NCI-H187 (cell line): ENCODE measurements around the gene DNAJC7.
A peak's percentile ranks its signal among the peaks of the same experiment; 100 is the strongest.
"Not testable (repeated sequence)": the region's sequence is repeated elsewhere in the genome, so short reads cannot be mapped to it uniquely, and the experiment has no call there.

ENCODE experiments used
- DNase-seq, 2 experiments: peaks; one replicate each; lab custom pipeline; 2025; lab: John Stamatoyannopoulos, UW

Gene DNAJC7

DNA sequence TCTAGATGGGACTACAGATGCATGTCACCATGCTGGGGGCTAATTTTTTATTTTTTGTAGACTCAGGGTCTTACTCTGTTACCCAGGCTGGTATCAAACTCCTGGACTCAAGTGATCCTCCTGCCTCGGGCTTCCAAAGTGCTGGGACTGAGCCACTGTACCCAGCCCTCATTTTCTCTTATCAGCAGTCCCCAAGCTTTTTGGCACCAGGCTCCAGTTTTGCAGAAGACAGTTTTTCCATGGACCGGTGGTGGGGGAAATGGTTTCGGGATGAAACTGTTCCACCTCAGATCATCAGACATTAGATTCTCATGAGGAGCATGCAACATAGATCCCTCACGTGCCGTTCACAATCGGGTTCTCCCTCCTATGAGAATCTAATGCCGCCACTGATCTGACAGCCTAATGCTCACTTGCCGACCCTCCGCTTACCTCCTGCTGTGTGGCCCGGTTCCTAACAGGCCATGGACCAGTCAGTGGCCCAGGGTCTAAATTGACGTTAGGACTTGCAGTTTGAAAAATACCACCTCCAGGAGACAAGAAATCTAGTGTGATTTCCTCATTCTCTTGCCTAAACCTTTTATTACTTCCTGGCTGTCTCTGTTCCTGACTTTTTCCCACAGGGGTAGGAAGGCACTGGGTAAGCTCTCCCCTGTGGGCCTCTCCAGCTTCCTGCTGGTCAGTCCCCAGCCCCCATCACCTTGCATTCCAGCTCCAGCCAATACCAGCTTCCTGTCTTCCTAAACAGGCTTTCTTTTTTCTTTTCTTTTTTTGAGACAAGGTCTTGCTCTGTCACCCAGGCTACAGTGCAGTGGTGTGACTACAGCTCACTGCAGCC is 60.0 kb downstream of the DNAJC7 start:
- DNase-seq, result no peak

DNA sequence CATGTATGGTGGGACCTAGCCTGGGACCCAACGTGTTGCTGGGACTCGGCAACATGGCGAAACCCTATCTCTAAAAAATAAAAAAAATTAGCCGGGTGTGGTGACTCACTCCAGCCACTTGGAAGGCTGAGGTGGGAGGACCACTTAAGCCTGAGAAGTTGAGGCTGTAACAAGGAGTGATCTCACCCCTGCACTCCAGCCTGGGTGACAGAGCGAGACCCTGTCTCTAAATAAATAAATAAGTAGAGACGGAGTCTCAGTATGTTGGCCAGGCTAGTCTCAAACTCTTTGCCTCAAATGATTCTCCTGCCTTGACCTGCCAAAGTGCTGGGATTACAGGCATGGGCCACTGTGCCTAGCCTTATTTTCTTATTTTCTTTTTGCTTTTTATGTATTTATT is 60.7 kb downstream of the DNAJC7 start:
- DNase-seq, result no peak

DNA sequence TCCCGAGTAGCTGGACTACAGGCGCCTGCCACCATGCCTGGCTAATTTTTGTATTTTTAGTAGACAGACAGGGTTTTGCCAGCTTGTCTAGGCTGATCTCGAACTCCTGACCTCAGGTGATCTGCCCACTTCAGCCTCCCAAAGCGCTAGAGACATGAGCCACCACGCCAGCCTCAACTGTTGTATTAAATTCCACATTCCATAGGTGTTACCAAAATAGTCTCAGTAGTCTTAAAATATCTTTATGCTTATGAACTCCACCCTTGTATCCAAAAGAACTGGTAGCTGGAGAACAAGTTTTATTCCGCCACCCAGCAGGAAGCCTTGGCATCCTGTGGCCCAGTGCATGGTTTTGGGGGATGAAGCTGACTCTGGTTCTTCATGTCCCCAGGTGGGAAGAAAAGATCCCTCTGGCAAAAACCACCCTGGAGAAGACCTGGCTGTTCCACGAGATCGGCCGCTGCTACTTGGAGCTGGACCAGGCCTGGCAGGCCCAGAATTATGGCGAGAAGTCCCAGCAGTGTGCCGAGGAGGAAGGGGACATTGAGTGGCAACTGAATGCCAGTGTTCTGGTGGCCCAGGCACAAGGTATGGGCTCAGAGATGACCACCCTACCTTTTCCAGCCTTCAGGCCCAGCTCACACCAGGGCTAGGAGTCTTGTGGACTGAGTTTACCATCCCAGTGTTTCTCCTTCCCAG is 68.3 kb downstream of the DNAJC7 start:
- DNase-seq, result no peak

DNA sequence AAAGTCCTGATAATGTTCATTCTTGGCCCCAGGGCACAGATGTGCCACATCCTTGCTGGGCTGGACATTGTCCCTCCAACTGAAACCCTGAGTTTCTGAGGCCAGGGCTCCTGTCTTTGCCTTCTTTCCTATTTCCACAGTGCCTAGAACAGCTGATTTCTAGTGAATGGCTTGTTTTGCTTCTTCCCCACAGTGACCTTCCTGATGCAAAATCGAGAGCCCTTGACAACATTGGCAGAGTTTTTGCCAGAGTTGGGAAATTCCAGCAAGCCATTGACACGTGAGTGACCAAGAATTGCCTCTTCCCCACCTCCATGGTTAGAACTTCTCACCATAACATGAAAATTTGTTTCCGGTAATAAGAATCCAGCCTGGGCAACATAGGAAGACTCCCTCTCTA is 72.3 kb downstream of the DNAJC7 start:
- no peak for DNase-seq

DNA sequence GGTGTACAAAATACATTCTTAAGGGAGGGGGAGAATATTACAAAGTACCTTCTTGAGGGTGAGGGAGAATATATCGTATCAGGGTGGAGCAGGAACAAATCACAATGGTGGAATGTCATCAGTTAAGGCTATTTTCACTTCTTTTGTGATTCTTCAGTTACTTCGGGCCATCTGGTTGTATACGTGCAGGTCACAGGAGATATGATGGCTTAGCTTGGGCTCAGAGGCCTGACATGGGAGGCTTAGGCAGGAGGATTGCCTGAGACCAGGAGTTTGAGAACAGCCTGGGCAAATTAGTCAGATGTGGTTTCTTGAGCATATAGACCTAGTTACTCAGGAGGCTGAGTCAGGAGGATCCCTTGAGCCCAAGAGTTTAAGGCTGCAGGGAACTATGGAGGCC is 73.7 kb downstream of the DNAJC7 start:
- no peak for DNase-seq

DNA sequence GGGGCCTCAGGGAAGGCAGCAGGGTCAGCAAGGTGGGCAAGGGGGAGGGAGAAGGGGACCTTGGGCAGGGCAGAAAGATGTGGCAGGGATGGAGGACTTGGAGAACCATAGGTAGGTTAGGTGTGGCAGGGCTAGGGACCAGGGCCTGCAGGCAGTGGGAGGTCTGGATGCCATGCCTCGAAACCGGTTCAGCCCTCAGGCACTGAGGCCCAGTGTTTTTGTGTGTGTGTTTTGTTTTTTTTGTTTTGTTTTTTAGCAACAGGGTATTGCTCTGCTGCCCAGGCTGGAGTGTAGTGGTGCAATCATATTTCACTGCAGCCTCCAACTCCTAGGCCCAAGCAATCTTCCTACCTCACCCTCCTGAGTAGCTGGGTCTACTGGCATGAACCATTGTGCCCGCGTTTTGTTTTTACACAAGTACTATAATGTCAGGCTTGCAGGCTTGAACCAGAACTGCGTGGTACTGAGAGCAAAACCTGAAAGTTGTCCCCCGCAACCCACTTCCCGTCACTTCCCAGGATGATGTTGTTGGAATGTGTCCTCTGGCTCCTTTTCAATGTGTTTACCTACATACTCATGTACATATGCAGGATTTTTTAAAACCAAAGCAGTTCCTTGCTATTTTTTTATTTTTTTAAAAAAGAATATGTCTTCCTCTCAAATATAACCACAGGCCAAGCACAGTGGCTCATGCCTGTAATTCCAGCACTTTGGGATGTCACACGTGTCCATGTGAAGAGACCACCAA is 74.4 kb downstream of the DNAJC7 start:
- DNase-seq, result no peak

DNA sequence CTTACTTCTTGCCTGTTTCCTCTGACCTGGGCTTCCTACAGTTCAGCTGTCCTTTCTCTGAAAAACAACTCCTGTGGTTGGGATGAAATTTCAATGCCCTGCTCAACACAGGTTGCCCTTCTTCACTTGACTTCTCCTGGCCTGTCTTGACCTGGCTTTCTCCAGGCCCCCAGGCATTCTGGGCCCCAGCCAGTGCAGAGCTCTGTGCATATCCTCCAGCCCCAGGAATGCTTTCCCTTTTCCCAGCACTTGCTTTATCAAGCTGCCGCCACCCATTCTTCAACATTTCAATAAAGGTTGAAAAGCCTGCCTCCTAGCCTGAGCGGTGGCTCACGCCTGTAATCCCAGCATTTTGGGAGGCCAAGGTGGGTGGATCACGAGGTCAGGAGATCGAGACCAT is 76.1 kb downstream of the DNAJC7 start:
- no peak for DNase-seq

DNA sequence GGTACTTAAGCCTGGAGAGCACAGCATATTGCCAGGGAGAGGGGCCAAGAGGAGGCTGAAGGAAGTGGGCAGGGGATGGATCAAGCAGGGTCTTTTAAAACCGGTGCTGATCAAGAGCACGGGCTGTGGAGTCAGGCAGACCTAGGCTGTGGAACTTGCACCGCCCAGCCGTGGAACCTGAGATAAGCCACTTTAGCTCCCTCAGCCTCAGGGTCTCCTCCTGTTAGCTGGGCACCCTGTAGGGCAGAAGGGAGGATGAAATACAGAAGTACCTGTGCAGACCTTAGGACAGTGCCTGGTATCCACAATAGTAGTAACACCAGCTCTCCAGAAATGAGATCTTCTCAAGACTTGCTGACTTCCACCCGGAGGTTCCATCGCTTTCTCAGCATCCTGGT is 77.5 kb downstream of the DNAJC7 start:
- no peak for DNase-seq

DNA sequence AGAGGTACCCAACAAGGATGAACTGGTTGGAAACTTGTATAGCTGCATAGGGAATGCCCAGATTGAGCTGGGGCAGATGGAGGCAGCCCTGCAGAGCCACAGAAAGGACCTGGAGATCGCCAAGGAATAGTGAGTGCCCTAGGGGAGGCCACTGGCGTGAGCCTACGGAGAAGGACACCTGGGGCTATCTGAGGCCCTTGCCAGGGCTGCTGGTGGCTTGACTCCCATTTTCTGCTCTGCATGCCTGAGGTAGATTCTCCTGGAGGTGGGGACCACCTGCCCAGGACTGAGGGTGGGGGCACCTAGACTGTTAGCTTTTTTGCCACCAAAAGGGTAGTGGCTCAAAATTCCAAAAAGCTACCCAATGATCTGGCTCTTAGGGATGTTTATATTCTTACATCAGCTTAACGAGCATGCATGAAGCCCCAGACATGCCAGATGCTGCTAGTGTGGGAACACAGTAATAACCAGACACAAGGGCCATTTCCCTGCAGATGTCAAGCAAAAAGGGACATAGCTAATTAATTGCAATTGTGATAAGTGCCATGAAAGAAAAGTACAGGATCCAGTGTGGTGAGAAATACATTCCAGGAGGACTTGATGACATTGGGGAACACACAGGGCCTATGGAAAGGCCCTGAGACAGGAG is 78.1 kb downstream of the DNAJC7 start:
- DNase-seq, result no peak

DNA sequence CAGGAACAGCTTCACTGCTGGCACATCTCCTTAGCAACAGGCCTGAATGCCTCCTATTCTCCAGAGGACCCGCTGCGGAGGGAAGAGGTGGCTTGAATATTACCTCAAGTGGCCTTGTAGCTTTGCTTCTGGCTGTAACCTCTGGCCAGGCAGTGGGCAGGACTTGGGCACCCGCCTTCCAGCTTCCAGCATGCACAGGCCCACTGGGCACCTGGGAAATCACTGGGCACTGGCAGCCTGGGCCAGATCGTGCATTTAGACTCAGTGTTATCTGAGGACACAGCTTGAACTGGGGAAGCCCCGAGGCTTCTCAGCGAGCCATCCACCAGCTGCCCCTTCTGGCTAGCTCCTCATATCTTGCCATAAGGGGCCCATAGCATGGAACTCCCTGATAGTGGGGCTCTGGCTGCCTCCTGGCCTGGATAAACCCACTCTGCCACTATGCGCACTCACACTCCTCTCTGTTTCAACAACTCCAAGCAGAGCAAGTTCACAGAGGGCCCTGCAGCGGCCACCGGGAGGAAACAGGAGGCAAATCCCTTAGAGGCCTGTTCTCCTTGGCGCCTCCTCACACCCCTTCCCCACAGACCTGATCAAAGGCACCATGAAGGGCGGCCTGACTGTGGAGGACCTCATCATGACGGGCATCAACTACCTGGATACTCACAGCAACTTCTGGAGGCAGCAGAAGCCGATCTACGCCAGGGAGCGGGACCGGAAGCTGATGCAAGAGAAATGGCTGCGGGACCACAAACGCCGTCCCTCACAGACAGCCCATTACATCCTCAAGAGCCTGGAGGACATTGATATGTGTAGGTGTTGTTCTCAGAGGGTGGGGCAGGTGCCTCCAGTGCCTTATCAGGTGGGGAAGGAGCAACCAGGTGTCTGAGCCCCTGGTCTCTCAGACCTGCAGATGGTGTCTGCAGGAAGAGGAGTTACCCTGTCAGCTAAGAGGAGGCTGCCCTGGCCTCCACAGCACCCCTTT is 79.0 kb downstream of the DNAJC7 start:
- no peak for DNase-seq

DNA sequence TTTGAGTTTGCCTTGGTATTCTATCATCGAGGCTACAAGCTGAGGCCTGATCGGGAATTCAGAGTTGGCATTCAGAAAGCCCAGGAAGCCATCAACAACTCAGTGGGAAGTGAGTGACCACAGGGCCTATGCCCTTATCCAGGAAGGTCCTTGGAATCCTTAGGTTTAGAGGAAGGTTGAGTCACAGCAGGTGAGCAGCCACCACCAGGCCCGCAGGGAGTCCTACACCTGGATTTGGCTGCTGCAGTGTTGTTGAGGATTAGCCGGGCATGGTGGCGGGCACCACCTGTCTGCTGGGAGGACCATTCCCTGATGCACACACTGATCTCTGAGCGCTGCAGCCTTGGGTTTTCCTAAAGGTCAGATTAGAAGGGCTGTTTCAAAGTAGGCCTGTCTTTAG is 81.6 kb downstream of the DNAJC7 start:
- DNase-seq, result no peak

DNA sequence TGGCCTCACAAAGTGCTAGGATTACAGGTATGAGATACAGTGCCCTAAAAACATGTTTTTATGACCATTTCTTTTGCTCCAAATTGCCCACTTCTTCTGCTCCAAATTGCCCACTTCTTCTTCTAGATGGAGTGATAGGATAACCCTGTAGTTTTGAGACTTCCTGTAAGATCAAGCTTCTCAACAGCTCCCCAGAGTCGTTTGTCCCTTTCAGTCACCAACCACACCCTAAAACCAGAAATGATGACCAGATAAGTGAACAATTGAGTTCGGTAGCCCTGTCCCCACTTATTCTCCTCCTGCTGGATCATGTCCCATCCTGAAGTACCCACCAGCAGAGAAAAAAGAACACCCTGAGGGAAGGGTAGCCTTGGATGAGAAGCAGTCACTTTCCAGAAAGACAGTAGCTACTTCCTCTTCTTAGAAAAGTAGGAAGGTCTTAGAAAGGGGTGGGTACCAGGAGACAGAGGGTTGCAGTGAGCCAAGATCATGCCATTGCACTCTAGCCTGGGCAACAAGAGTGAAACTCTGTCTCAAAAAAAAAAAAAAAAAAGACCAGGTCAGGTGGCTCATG is 84.3 kb downstream of the DNAJC7 start:
- DNase-seq, result no peak

DNA sequence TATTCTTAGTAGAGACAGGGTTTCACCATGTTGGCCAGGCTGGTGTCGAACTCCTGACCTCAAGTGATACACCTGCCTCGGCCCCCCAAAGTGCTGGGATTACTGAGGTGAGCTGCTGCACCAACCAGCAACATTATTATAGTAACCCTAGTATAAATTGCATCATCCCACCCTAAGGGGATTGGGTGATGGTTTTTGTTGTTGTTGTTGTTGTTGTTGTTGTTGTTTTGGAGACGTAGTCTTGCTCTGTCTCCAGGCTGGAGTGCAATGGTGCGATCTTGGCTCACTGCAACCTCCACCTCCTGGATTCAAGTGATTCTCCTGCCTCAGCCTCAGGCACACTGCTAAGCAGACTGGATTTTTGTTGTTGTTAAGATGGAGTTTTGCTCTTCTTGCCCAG is 85.5 kb downstream of the DNAJC7 start:
- DNase-seq, result not testable (repeated sequence)

DNA sequence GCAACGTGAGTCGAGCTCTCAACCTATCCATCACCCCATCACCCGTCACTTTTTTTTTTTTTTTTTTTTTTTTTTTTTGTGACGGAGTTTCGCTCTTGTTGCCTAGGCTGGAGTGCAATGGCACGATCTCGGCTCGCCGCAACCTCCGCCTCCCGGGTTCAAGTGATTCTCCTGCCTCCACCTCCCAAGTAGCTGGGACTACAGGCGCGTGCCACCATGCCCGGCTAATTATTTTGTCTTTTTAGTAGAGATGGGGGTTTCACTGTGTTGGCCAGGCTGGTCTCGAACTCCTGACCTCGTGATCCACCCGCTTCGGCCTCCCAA is 86.4 kb downstream of the DNAJC7 start:
- DNase-seq, result not testable (repeated sequence)

DNA sequence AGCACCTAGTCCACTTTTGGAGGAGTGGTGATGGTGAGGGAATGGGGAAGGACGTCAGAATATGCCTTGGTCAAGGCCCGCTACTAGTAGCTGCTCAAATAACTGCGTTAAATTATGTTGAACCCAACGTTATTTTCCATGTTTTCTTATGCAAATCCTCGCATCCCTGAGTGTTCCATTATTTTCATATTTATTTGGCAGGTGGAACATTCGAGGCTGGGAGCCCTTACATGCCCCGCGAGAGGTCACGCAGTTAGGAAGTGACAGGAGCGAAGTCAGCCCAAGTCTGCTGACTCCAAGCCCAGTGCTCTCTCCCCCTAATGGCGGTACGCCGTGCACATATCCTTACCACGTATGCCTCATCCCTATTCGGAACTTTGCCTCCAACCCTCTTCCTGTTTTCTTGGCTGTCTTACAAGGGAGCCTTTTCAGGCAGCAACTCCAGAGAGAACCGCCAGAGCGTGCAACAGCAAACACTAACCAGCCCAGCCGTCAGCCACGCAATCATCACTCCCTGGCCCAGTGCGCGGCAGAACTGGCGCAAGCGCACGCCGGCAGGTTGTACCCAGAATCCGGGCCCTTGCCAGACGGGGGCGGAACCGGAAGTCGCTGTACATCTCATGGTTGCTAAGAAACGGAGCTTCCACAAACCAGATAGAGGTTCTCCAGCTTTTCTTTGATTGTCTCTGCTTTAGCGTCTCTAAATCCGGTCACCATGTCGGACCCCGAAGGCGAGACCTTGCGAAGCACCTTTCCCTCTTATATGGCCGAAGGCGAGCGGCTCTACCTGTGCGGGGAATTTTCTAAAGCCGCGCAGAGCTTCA is 87.0 kb downstream of the DNAJC7 start, which contains the start of gene ODAD4:
Gene ODAD4 (plus strand): TSS at position 609 of the 824 bp plus-strand sequence. CDS start 107 bp downstream, at position 716.
- DNase-seq, result peak; percentile 87 to 92

DNA sequence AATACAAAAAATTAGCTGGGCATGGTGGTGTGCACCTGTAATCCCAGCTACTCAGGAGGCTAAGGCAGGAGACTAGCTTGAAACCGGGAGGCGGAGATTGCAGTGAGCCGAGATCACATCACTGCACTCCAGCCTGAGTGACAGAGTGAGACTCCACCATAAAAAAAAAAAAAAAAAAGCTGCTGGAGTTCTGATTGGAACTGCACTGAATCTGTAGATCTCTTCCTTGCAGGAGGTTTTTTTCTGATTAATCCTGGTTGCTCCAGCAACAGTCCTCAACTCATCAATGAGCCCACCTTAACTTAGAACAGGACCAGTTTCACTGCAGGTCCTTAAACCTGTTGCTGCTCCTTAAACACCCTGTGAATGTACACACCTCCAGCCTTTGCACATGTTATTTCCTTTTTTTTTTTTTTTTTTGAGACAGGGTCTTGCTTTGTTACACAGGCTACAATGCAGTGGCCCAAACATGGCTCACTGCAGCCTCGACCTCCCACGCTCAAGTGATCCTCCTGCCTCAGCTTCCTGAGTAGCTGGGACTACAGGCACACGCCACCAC is 88.5 kb downstream of the DNAJC7 start:
- DNase-seq, result no peak
